ENCODE results near the gene CFAP99.

The CFAP99 gene

GRCh38 chr4:2468456-2469191, 49.9 kb downstream of the CFAP99 start, which contains the start of gene RNF4:
Gene RNF4, plus strand, starts transcription at chr4:2469106. Its CDS starts 21,388 bp downstream, at chr4:2490494.
- peak; percentile 81 for DNase-seq (ENCODE audit: low read depth)

GRCh38 chr4:2469192-2469984, 50.6 kb downstream of the CFAP99 start:
- no peak for DNase-seq (ENCODE audit: low read depth)

GRCh38 chr4:2470791-2471190, 52.0 kb downstream of the CFAP99 start:
- DNase-seq (ENCODE audit: low read depth): no peak

GRCh38 chr4:2472187-2472586, 53.4 kb downstream of the CFAP99 start:
- DNase-seq (ENCODE audit: low read depth): no peak

GRCh38 chr4:2478229-2478628, 59.5 kb downstream of the CFAP99 start:
- DNase-seq (ENCODE audit: low read depth): no peak

- DNase-seq (ENCODE audit: low read depth): no peak
These were observed 61.9 kb downstream of the CFAP99 start for GRCh38 chr4:2480649-2481048.

GRCh38 chr4:2482192-2482591, 63.4 kb downstream of the CFAP99 start:
- DNase-seq (ENCODE audit: low read depth): no peak

GRCh38 chr4:2482693-2483092, 63.9 kb downstream of the CFAP99 start:
- no peak for DNase-seq (ENCODE audit: low read depth)

- DNase-seq (ENCODE audit: low read depth): no peak
These were observed 64.5 kb downstream of the CFAP99 start for GRCh38 chr4:2483237-2483636.

GRCh38 chr4:2484185-2484584, 65.4 kb downstream of the CFAP99 start:
- no peak for DNase-seq (ENCODE audit: low read depth)

GRCh38 chr4:2484993-2485392, 66.2 kb downstream of the CFAP99 start:
- DNase-seq (ENCODE audit: low read depth): no peak

GRCh38 chr4:2485956-2486355, 67.2 kb downstream of the CFAP99 start:
- no peak for DNase-seq (ENCODE audit: low read depth)

GRCh38 chr4:2486981-2487380, 68.2 kb downstream of the CFAP99 start:
- DNase-seq (ENCODE audit: low read depth): no peak

GRCh38 chr4:2487632-2488031, 68.9 kb downstream of the CFAP99 start:
- DNase-seq (ENCODE audit: low read depth): no peak

GRCh38 chr4:2489081-2489805, 70.5 kb downstream of the CFAP99 start:
- DNase-seq (ENCODE audit: low read depth): no peak

GRCh38 chr4:2489841-2490552, 71.2 kb downstream of the CFAP99 start:
- no peak for DNase-seq (ENCODE audit: low read depth)

GRCh38 chr4:2492970-2493369, 74.2 kb downstream of the CFAP99 start:
- no peak for DNase-seq (ENCODE audit: low read depth)

GRCh38 chr4:2494992-2495391, 76.2 kb downstream of the CFAP99 start:
- DNase-seq (ENCODE audit: low read depth): no peak

GRCh38 chr4:2497324-2497723, 78.6 kb downstream of the CFAP99 start:
- no peak for DNase-seq (ENCODE audit: low read depth)

GRCh38 chr4:2497931-2498330, 79.2 kb downstream of the CFAP99 start:
- no peak for DNase-seq (ENCODE audit: low read depth)

- DNase-seq (ENCODE audit: low read depth): no peak
These were observed 81.8 kb downstream of the CFAP99 start for GRCh38 chr4:2500547-2500946.

- DNase-seq (ENCODE audit: low read depth): no peak
These were observed 82.4 kb downstream of the CFAP99 start for GRCh38 chr4:2501034-2501594.
